Breast epithelium (tissue), 3 donors: ENCODE measurements around the gene RBFOX1.

ENCODE experiments used
- CTCF ChIP-seq, 3 donors: fragments of 450-650 bp; IDR thresholded peaks; one replicate each; pipeline ENCODE4 v1.5.1; 2016 to 2017; ENCODE audit warnings: antibody characterized with exemption in 3 of 3, mild to moderate bottlenecking in 3 of 3, moderate library complexity in 3 of 3
- POLR2A ChIP-seq: fragments of 450-650 bp; IDR thresholded peaks from one replicate; pipeline ENCODE4 v1.6.1; 2016; ENCODE audit warnings: antibody characterized with exemption, mild to moderate bottlenecking, moderate library complexity
- POLR2AphosphoS5 ChIP-seq, 3 donors: sonication (generic); formaldehyde crosslinking; IDR thresholded peaks; one replicate each; pipeline ENCODE4 v1.6.1; 2017; ENCODE audit warnings: antibody characterized with exemption in 3 of 3

- peak in 1 of 3 donors; percentile 25 for TF ChIP-seq CTCF (IDR thresholded peaks at IDR 0.05)
- TF ChIP-seq POLR2A: no peak
- no peak for TF ChIP-seq POLR2AphosphoS5 (IDR thresholded peaks at IDR 0.05)
These were observed 19.5 kb upstream of the RBFOX1 start for GRCh38 chr16:7313170-7313569.
